Measurements from ENCODE around the gene TMX4. TPM values are rescaled to one million over a fixed set of nuclear protein-coding genes. Genes with fewer than 3 reads are reported as not detected.

The TMX4 gene
- total RNA-seq, 1 experiment from 2014 or later: 12.0 TPM

DNA sequence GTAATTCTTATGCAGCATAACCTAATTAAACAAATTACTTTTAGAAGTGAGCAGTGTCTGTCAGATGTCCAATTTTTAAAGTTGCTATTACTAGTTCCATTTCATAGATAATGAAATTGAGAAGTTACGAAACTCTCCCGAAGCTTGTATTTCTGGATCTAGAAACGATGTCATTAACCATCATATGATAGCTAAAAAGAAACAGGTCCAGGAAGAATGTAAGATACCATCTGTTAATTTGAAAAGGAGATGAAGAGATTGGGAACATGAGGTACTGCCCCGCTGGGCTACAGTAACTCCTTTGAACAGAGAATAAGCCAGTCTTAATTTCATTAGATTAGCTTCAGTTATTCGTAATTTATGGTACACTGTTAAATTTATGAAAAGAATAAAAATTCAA, 47.5 kb upstream of the TMX4 start:
- Histone ChIP-seq H3K4me3 (replicated peaks in 1 of 2; ENCODE audit: low read depth in 1 of 2, low read length in 2 of 2) (no peak overlapping the region), H3K27me3 (ENCODE audit: insufficient read depth, low read length) (no peaks in the 10 kb centered on the region), H3K4me2 (ENCODE audit: low read length) (no peak overlapping the region), H3K9me2 (ENCODE audit: insufficient read depth) (no peaks in the 10 kb centered on the region), H3K36me3 (ENCODE audit: control insufficient read depth in 1 of 2, insufficient read depth in 2 of 2, low read length in 2 of 2) (no peaks in the 10 kb centered on the region), H4K20me1 (ENCODE audit: insufficient read depth) (no peaks in the 10 kb centered on the region), H3K79me2 (ENCODE audit: insufficient read depth, low read length) (no peaks in the 10 kb centered on the region), H3K4me1 (ENCODE audit: control insufficient read depth in 1 of 2, insufficient read depth in 2 of 2, low read length in 2 of 2) (no peaks in the 10 kb centered on the region), H3K9ac (ENCODE audit: low read length) (no peak overlapping the region), H3K27ac (ENCODE audit: low read depth, low read length) (no peak overlapping the region), H3K9me3 (ENCODE audit: control insufficient read depth in 1 of 2, insufficient read depth in 1 of 2, low read depth in 1 of 2, low read length in 2 of 2) (no peaks in the 10 kb centered on the region), H2AFZ (ENCODE audit: low read depth, low read length, poor library complexity, severe bottlenecking) (no peak overlapping the region)
- ChIA-PET POLR2A (no interaction called here), CTCF (no interaction called here), RAD21 (ENCODE audit: low non-redundant PET in 1 of 2, low total read pairs in 2 of 2, uncharacterized antibody in 2 of 2, unreplicated experiment in 2 of 2) (no interaction called here)
- no TSS peak for BruUV-seq (replicated peaks)
- TF ChIP-seq EGR1 (IDR thresholded peaks at IDR 0.05; ENCODE audit: low read depth): no peak
- TF ChIP-seq TCF7L2 (IDR thresholded peaks at IDR 0.05; ENCODE audit: borderline replicate concordance, extremely low read depth, insufficient read depth, insufficient read length): no peak
- TF ChIP-seq SRF (IDR thresholded peaks at IDR 0.05; ENCODE audit: low read depth): no peak
- no peak for TF ChIP-seq SIN3A (IDR thresholded peaks at IDR 0.05; ENCODE audit: low read depth)
- no peak for TF ChIP-seq RAD21 (IDR thresholded peaks at IDR 0.05; ENCODE audit: low read depth)
- TF ChIP-seq CEBPB (IDR thresholded peaks at IDR 0.05; ENCODE audit: low read depth): no peak
- no peak for TF ChIP-seq ZNF274 (IDR thresholded peaks at IDR 0.05; ENCODE audit: low read depth, low read length)
- no peak for TF ChIP-seq POLR2A (IDR thresholded peaks at IDR 0.05; ENCODE audit: borderline replicate concordance, extremely low read depth, insufficient read depth, insufficient read length)
- TF ChIP-seq, protein P1, sequence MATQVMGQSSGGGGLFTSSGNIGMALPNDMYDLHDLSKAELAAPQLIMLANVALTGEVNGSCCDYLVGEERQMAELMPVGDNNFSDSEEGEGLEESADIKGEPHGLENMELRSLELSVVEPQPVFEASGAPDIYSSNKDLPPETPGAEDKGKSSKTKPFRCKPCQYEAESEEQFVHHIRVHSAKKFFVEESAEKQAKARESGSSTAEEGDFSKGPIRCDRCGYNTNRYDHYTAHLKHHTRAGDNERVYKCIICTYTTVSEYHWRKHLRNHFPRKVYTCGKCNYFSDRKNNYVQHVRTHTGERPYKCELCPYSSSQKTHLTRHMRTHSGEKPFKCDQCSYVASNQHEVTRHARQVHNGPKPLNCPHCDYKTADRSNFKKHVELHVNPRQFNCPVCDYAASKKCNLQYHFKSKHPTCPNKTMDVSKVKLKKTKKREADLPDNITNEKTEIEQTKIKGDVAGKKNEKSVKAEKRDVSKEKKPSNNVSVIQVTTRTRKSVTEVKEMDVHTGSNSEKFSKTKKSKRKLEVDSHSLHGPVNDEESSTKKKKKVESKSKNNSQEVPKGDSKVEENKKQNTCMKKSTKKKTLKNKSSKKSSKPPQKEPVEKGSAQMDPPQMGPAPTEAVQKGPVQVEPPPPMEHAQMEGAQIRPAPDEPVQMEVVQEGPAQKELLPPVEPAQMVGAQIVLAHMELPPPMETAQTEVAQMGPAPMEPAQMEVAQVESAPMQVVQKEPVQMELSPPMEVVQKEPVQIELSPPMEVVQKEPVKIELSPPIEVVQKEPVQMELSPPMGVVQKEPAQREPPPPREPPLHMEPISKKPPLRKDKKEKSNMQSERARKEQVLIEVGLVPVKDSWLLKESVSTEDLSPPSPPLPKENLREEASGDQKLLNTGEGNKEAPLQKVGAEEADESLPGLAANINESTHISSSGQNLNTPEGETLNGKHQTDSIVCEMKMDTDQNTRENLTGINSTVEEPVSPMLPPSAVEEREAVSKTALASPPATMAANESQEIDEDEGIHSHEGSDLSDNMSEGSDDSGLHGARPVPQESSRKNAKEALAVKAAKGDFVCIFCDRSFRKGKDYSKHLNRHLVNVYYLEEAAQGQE (IDR thresholded peaks at IDR 0.05; ENCODE audit: low read depth): no peak
- TF ChIP-seq, protein P2, sequence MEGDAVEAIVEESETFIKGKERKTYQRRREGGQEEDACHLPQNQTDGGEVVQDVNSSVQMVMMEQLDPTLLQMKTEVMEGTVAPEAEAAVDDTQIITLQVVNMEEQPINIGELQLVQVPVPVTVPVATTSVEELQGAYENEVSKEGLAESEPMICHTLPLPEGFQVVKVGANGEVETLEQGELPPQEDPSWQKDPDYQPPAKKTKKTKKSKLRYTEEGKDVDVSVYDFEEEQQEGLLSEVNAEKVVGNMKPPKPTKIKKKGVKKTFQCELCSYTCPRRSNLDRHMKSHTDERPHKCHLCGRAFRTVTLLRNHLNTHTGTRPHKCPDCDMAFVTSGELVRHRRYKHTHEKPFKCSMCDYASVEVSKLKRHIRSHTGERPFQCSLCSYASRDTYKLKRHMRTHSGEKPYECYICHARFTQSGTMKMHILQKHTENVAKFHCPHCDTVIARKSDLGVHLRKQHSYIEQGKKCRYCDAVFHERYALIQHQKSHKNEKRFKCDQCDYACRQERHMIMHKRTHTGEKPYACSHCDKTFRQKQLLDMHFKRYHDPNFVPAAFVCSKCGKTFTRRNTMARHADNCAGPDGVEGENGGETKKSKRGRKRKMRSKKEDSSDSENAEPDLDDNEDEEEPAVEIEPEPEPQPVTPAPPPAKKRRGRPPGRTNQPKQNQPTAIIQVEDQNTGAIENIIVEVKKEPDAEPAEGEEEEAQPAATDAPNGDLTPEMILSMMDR (IDR thresholded peaks at IDR 0.05 in 2 of 3, conservative IDR thresholded peaks at IDR 0.05 in 1 of 3; ENCODE audit: borderline replicate concordance in 1 of 3, insufficient read depth in 1 of 3, low read depth in 2 of 3, low read length in 2 of 3): no peak
- no peak for TF ChIP-seq EZH2phosphoT487 (IDR thresholded peaks at IDR 0.05; ENCODE audit: borderline replicate concordance)
- TF ChIP-seq EZH2 (IDR thresholded peaks at IDR 0.05): no peak
- no peak for TF ChIP-seq YY1 (IDR thresholded peaks at IDR 0.05; ENCODE audit: extremely low read depth, insufficient replicate concordance, low read depth, low read length)
- intact Hi-C loops (cut with micrococcal nuclease): no loop called here
- DNase-seq (ENCODE audit: low read depth, low spot score): no peak
- ATAC-seq: no peak

Measured in HCT116 (cell line).